Measurements from ENCODE around the gene MSI2.

DNA sequence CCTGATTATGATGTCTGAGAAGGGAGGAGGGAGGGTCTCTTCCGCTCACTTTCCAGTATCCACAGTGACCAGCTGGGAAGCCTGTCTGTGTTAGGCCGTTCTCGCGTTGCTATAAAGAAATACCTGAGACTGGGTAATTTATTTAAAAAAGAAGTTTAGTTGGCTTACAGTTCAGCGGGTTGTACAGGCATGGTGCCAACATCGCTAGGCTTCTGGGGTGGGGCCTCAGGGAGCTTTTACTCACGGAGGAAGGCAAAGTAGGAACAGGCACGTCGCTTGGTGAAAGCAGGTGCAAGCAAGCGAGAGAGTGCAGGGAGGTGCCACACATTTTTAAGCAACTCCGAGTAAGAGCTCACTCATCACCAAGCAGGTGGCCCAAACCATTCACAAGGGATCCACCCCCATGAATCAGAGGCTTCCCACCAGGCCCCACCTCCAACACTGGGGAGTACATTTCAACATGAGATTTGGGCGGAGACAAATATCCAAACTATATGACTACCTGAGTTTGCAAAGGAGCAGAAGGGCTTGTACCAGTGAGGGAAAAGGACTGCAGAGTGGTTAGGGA, 351.3 kb downstream of the MSI2 start:
- TF ChIP-seq CTCF (conservative IDR thresholded peaks at IDR 0.05; ENCODE audit: low read depth in 2 of 2) (no peak), EZH2 (IDR thresholded peaks at IDR 0.05; ENCODE audit: low read depth, unreplicated experiment) (no peak), EZH2phosphoT487 (IDR thresholded peaks at IDR 0.05; ENCODE audit: unreplicated experiment) (no peak), JUNB (IDR thresholded peaks at IDR 0.05; ENCODE audit: unreplicated experiment) (no peak), CREB1 (CRISPR knock-in tag; IDR thresholded peaks at IDR 0.05; ENCODE audit: low read depth) (no peak), POLR2AphosphoS5 (IDR thresholded peaks at IDR 0.05; ENCODE audit: low read depth) (no peak), ZNF331 (CRISPR knock-in tag; IDR thresholded peaks at IDR 0.05; ENCODE audit: low read depth) (no peak), ETS1 (IDR thresholded peaks at IDR 0.05) (no peak)
- TF ChIP-seq, protein P1, sequence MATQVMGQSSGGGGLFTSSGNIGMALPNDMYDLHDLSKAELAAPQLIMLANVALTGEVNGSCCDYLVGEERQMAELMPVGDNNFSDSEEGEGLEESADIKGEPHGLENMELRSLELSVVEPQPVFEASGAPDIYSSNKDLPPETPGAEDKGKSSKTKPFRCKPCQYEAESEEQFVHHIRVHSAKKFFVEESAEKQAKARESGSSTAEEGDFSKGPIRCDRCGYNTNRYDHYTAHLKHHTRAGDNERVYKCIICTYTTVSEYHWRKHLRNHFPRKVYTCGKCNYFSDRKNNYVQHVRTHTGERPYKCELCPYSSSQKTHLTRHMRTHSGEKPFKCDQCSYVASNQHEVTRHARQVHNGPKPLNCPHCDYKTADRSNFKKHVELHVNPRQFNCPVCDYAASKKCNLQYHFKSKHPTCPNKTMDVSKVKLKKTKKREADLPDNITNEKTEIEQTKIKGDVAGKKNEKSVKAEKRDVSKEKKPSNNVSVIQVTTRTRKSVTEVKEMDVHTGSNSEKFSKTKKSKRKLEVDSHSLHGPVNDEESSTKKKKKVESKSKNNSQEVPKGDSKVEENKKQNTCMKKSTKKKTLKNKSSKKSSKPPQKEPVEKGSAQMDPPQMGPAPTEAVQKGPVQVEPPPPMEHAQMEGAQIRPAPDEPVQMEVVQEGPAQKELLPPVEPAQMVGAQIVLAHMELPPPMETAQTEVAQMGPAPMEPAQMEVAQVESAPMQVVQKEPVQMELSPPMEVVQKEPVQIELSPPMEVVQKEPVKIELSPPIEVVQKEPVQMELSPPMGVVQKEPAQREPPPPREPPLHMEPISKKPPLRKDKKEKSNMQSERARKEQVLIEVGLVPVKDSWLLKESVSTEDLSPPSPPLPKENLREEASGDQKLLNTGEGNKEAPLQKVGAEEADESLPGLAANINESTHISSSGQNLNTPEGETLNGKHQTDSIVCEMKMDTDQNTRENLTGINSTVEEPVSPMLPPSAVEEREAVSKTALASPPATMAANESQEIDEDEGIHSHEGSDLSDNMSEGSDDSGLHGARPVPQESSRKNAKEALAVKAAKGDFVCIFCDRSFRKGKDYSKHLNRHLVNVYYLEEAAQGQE (IDR thresholded peaks at IDR 0.05; ENCODE audit: unreplicated experiment): no peak

All from GM23338 (cell line).